AG04450 (cell line): ENCODE data around the gene DXO. TPM values are rescaled to one million over a fixed set of nuclear protein-coding genes. Genes with fewer than 3 reads are reported as not detected.

Experiments
- CTCF ChIA-PET: fragments of 300-600, 350-600 bp; formaldehyde crosslinking; extraction: SDS; loops from one replicate; lab custom pipeline; 2022; ENCODE audit warnings: antibody characterized with exemption, inconsistent platforms; lab: Charles Lee
- POLR2A ChIA-PET: fragments of 350-600 bp; formaldehyde crosslinking; extraction: SDS; loops from one replicate; lab custom pipeline; 2021; ENCODE audit warnings: antibody characterized with exemption, inconsistent platforms; lab: Yijun Ruan, JAX
- DNase-seq: peaks from one replicate; pipeline ENCODE4 v3.0.0-alpha.2; 2011; ENCODE audit warnings: low read depth, low spot score
- H3K27ac ChIP-seq: one replicate; pipeline ENCODE4 v1.5.1; 2012; ENCODE audit warnings: low read depth, low read length, control low read depth
- H3K27me3 ChIP-seq: one replicate; pipeline ENCODE4 v1.6.0; 2012; ENCODE audit warnings: low read length; ENCODE audit not compliant: control insufficient read depth, insufficient read depth
- H3K4me3 ChIP-seq: 2 replicates; pipeline ENCODE4 v1.5.1; 2011; ENCODE audit warnings: mild to moderate bottlenecking, low read depth, low read length, control low read depth
- H3K9me3 ChIP-seq: 2 replicates; pipeline ENCODE4 v1.5.1; 2012; ENCODE audit warnings: low read length; ENCODE audit not compliant: control insufficient read depth, insufficient read depth
- polyA plus RNA-seq: library from polyadenylated mRNA; depleted of rRNA; stranded (reverse); fragments of >200 nt; gene quantifications from 2 replicates; pipeline ENCODE4 v1.2.3, GENCODE V29; 2011
- TF ChIP-seq, protein P1 (sequence below): IDR thresholded peaks from 2 replicates; pipeline ENCODE4 v1.5.1; 2011; ENCODE audit warnings: low read depth, low read length, control low read depth, inconsistent platforms

DXO gene
- polyA plus RNA-seq, 1 experiment = 11.4 TPM

DNA sequence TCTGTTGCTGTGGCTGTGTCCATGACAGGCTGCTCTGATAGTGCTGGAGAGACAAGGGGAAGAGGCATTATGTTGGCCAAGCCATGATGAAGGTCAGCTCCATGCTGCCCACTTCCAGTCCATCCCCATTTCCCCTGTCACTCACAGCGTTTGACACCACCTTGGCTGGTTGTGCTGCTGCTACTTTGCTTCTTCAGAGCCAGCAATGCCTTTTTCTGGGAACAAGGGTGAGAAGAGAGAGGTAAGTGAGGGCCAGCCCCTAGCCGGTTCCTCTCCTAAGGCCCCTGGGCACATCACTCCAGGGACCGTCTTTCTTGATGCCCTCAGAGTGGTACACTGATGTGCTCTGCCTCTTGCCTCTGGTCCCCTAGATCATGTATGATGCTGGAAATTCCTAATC is 15.1 kb downstream of the DXO start:
- ChIA-PET POLR2A (no interaction called here), CTCF (no interaction called here)
- Histone ChIP-seq H3K9me3 (no peaks in the 10 kb centered on the region), H3K4me3 (no peak overlapping the region), H3K27me3 (no peaks in the 10 kb centered on the region), H3K27ac (no peak overlapping the region)
- no peak for DNase-seq
- TF ChIP-seq, protein P1, sequence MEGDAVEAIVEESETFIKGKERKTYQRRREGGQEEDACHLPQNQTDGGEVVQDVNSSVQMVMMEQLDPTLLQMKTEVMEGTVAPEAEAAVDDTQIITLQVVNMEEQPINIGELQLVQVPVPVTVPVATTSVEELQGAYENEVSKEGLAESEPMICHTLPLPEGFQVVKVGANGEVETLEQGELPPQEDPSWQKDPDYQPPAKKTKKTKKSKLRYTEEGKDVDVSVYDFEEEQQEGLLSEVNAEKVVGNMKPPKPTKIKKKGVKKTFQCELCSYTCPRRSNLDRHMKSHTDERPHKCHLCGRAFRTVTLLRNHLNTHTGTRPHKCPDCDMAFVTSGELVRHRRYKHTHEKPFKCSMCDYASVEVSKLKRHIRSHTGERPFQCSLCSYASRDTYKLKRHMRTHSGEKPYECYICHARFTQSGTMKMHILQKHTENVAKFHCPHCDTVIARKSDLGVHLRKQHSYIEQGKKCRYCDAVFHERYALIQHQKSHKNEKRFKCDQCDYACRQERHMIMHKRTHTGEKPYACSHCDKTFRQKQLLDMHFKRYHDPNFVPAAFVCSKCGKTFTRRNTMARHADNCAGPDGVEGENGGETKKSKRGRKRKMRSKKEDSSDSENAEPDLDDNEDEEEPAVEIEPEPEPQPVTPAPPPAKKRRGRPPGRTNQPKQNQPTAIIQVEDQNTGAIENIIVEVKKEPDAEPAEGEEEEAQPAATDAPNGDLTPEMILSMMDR = no peak

- no peak overlapping the region for H3K4me3 ChIP-seq
- TF ChIP-seq, protein P1 = no peak
- POLR2A ChIA-PET = no interaction called here
- H3K27me3 ChIP-seq = no peaks in the 10 kb centered on the region
- H3K27ac ChIP-seq = no peak overlapping the region
- DNase-seq = no peak
- CTCF ChIA-PET = no interaction called here
- H3K9me3 ChIP-seq = no peaks in the 10 kb centered on the region
Observed at GRCh38 chr6:31954511-31954910, 17.4 kb downstream of the DXO start.

GRCh38 chr6:31952890-31953289 is 19.0 kb downstream of the DXO start:
- TF ChIP-seq, protein P1 = no peak
- no peaks in the 10 kb centered on the region for H3K27me3 ChIP-seq
- no peak overlapping the region for H3K27ac ChIP-seq
- no peaks in the 10 kb centered on the region for H3K9me3 ChIP-seq
- CTCF ChIA-PET = interaction anchor here (0.5 to 3.3 kb wide), 27 partner anchors 9 to 364 kb away, joined by 3 to 44 read pairs (median 5); partner anchors contain the start of genes DXO, EHMT2, GPANK1 and LY6G5C
- H3K4me3 ChIP-seq = no peak overlapping the region
- POLR2A ChIA-PET = interaction anchor here (0.6 to 1.3 kb wide), 4 partner anchors 19 to 117 kb away, joined by 3 to 5 read pairs (median 3); partner anchors contain the start of genes DXO and EHMT2
- no peak for DNase-seq

GRCh38 chr6:31952140-31952805 is 19.7 kb downstream of the DXO start:
- CTCF ChIA-PET = interaction anchor here (0.5 to 3.3 kb wide), 30 partner anchors 9 to 364 kb away, joined by 3 to 44 read pairs (median 5); partner anchors contain the start of genes DDAH2, DXO, EHMT2 and GPANK1
- Histone ChIP-seq H3K4me3 (no peak overlapping the region), H3K9me3 (no peaks in the 10 kb centered on the region; the same call in 1 of the 2 replicates), H3K27me3 (no peaks in the 10 kb centered on the region), H3K27ac (no peak overlapping the region)
- DNase-seq = peak; percentile 30
- TF ChIP-seq, protein P1 = peak; percentile 87
- POLR2A ChIA-PET = interaction anchor here (0.8 to 1.3 kb wide), 3 partner anchors 20 to 55 kb away, joined by 3 to 5 read pairs (median 3); partner anchors contain the start of genes DXO and EHMT2
